GM19324 (cell line): ENCODE results near the gene VPS13C.

Source experiments
- ATAC-seq: cut with Tn5 transposase; IDR thresholded peaks from one replicate; pipeline ENCODE4 v1.9.1; 2021; ENCODE audit warnings: mild to moderate bottlenecking, moderate library complexity; ENCODE audit not compliant: unreplicated experiment, low FRiP score

VPS13C gene

DNA sequence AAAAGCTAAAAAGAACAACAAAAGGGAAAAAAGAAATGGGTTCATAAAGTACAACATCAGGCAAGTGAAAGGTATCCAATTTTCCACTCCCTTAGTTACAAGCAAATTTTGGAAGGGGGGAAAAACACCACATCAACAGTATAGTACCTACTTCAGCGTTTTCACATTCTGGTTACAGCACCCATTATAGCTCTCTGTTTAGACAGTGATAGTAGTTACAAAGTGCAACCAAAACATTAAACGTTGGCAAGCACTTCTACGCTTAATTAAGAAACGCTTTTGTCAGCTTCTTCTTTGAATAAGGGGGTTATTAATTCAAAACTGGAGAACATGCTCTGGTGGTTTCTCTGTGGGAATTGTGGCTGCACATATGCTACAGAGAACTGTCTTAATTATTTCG is 180.2 kb downstream of the VPS13C start:
- no peak for ATAC-seq

DNA sequence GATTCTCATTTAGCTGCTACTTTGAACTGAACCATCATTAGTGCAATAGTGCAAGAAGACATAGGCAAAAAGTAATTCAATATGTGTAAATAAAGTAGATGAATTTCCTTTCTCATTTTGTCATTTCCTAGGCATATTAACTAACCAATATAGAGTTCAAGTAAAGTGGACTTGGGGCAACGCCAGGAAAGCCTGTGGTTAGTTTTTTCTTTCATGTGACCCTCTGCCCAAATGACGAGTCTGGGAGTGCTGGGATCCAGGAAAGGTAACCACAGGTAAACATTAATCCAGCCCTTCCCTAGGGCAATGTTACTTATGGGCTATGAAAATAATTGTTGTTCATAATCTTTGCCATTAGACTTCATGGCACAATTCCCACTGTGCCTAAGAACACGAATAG is 181.0 kb downstream of the VPS13C start:
- ATAC-seq: no peak

DNA sequence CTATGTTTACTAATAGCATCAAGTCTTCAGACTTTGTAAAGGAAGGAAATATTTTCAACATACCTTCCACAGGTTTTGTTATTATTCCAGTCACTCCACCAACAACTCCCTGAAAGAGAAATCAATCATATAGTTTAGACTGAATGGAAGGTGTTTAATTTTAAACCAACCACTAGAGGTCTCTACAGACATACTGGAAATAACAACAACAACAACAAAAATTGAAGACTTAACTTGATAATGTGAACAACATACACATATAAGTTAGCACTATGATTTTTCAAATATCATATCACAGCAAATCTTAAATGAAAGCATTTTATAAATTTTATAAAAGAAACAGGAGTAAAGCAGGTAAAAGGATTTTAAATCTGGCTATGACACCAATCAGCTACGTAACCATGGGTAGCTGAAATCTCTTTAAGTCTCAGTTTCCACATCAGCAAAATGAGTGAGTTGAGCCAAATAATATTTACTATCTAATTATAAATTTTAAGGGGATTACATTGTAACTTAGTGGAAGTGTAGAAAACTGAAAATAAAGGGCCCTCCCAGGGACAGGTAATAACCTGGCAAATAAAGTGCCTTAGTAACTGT is 188.2 kb downstream of the VPS13C start:
- no peak for ATAC-seq

DNA sequence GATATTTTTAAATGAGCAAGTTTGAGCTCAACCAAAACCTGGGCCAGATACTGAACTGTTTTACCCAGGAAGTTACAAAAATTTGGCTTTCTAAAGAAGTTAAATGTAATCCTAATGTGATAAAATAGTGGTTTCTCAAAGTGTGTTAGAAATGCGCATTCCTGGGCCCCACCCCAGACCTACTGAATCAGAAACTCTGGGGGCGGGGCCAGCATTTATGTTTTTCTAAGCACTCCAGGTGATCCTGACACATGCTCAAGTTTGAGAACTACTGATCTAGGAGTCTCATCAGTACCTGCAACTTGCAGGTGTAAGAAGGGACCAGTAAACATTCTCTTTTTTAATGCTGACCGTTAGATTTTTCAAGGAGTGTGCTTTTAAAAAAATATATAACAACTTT is 190.6 kb downstream of the VPS13C start:
- ATAC-seq: no peak

DNA sequence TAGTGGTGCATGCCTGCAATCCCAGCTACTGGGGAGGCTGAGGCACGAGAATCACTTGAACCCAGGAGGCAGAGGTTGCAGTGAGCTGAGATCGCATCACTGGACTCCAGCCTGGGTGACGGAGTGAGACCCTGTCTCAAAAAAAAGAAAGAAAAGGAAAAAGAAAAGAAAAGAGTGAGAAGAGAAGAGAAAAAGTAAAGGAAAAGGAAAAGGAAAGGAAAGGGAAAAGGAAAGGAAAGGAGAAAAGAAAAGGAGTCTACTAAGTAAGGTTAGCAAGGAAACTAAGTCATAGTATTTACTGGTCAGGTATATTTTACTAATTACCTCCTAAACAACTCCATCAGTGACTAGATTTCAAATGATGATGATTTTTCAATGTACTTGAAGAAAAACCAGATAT is 198.3 kb downstream of the VPS13C start:
- no peak for ATAC-seq

DNA sequence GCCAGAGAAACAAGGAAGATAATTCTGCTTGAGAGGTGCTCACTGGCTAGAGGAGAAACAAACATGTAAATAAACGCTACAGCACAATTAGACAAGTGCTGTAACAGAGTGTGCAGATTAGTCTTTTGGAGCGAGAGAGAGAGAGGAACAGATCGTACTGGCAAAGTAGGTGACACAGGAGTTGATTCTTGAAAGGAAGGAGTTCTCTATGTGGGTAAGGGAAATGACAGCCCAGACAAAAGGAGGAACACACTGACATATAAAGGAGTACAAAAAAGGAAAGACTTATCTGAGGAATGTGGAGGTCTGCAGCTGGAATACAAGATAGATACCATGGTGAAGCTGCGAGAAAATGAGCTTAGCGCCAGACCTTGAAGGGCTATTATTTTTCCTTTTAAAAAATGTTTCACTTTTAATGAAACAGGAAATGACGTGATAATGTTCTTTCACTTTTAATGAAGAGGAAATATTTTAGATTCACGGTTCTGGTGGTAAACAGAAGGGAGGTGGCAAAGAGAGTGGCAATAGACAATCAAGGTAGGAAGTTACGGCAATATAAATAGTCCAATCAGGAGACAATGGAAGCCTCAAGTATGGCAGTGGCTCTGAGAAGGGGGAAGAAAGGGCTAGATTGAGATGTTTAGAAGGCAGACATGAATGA is 202.9 kb downstream of the VPS13C start:
- ATAC-seq: no peak

DNA sequence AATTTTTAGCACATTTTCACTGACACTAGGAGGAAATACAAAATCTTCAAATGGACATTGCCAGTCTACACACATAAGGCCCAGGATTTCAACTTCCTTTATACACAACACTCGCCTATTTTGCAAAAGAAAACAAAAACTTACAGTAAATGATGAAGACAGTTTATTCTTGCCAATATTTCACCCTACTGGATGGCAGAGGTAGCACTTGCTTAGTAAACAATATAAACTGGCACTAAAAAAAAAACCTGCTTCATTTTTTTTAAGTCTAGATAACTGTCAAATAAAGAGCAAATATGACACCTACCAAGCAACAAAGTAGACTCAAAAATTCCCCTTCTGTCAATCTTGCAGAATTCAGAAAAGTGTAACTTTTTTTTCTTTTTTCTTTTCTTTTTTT is 204.0 kb downstream of the VPS13C start:
- ATAC-seq: no peak

DNA sequence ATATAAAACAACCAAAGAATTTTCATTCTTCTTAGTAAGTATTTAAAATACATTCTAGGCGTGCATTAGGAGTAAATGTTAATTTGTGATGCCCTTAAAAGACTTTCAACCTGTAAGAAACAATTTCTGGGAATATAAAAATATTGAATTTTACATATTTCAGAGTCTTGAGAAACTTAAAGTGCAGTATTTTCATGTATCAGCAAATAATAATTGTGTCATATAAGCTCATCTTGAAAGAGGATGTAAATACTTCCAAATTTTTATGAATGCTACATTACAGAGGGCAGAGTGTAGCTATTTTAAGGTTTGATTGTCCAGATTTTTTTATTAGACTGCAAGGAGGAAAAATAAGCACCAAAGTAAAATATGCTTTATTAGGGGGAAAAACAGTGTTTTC is 207.1 kb downstream of the VPS13C start:
- no peak for ATAC-seq

DNA sequence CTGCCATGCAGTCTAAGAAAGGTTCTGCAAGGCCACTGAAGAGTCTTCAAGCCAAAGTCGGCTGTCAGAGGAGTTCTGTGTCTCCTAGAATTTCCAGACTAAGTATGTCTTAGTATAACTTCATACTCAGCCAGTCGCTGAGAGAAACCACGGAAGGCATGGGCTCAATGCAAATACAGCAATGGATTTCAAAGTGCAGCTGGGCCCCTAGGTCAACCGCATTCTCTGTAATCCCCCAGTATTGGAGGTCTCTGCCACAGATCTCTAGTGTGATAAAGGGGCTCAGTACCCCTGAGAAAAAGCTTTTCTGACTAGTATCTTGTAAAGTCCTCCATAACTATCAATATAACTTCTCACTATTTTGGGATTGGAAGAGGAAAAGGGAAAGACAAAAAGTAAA is 208.3 kb downstream of the VPS13C start:
- no peak for ATAC-seq

DNA sequence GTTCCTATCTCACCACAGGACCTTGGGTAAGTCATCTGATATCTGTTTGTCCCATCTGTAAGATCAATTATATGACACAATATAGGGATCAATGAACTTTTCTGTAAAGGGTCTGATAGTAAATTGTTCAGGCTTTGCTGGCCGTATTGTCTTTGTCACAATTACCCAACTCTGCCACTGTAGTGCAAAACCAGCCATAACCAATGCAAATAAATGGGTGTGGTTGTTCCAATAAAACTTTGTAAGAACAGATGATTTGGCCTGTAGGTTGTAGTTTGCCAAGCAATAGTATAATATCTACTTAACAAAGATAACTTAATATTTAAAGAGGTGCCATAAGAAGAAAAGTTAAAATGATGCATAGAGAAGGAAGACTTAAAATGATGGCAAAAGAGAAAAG is 210.8 kb downstream of the VPS13C start:
- no peak for ATAC-seq

DNA sequence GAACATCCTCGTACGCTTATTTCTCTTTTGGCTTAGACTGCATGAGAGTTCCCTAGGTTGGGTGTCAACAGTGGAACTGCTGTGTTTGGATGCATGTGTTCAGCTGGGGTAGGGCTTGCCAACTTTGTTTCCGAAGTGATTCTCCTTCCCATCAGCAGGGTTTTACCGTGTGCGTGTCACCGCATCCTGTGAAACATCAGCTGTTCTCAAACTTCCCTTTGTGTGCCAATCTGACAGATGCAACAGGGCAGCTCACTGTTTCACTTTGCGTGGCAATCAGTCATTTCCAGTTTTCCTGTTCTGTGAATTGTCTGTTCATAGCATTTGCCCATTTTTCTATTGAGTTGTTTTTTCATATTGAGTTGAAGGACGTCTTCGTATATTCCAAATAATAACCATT is 218.8 kb downstream of the VPS13C start:
- ATAC-seq: no peak

DNA sequence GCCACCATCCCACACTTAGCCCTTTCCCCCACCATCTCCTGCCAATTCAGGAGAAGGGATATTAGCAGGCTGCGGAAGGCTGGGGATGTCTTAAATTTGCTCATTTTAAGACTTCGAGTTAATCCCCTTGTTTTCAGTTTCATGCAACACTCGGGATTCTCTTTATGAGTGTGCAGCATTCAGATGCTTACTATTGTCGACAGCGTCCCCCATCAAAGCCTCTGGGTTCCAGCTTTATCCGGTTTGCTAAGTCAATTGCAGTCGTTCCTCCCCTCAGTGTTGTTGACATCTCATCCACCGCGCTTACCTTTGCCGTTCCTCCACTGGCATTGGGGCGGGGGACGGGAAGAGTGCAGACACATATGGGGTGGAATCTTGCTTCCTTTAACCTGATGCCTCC is 220.2 kb downstream of the VPS13C start:
- no peak for ATAC-seq

DNA sequence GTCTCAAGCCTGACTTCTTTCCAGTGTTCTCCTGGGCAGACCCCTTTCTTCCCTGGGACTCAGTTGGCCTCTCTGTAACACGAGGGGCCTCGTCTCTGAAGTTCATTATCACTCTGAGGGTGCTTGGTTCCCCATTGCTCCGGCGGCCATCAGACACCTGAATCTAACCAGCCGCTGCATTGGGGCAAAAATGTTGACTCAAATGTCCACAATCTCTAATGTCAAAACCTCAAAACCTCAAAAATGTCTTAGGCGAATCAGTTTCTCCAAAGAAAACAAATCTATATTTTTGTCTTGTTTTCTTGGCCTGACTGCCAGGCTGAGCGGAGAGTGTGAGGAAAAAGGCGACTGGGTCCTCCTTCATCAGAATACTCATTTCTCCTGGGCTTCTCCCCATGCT is 220.7 kb downstream of the VPS13C start:
- no peak for ATAC-seq

DNA sequence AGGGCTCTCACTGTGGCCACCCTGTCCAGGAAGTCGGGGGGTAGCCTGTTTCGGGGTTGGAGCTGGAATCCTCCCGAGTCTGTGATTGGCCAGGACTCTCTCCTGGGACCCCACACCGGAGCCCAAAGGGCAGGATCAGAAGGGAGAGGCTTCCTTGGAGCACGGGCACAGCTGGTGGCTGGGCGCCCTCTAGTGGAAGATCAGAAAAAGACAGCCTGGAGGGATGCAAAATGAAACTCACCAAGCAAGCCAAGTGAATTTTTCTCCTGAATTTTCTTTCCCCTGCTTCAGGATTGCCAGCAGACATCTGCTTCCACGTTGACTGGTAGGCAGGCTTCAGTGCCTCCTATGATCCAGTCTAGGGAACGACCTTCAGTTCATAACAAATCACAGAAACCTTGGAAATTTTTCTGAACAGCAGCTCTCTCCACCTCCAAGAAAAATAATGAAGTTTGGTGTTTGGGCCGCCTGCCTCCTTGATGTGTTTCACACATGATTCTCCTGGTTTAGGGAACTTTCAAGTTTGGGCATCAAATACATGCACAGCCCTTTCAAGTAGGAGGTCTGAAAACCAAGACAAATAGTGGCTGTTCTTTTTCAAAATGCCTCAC is 224.6 kb downstream of the VPS13C start:
- ATAC-seq: no peak

DNA sequence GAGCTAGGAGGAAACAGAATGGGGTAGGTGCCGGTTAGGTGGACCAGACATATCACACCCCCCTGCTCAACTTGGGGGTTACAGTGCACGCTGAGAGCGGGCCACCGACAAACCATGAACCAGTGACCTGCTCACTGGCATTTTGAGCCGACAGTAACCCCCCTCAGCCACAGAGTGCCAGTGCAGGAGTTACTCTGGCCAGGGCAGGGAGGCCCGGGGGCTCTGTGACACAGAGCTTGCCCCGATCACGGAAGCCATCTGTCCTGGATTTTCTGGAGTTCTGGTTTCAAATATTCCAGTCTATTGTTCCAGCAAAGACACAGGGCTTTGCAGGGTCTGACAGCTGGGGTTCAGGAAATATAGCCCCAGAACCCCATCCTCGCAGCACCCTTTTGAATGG is 225.2 kb downstream of the VPS13C start:
- no peak for ATAC-seq

DNA sequence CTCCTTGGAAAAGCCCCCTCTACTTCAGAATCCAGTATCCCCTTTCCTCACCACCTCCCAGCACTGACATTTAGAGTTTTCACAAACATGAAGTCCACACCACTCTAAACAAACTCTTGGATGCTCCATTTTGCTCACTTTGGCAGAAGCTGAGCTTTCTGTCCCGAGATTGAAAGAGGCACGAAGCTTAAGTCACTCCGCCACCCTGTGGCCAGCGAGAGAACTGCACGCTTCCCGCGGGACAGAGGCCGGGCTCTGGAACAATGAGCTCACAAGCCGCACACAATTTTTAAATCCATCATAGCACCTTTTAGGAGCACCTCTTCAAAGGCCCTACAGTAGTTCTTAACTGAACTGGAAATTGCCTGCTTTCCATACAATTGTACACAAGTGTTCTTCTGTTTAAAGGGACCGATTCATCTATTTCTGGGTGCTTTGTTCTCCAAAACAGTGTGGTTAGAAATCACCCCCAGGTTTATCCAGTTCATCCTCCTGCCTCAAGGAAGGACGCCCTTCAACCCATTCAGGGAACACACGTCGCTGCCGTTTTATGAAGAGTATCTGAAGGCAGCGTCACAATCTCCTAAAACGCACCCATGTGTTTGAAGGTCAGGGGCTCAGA is 226.1 kb downstream of the VPS13C start:
- ATAC-seq: no peak

DNA sequence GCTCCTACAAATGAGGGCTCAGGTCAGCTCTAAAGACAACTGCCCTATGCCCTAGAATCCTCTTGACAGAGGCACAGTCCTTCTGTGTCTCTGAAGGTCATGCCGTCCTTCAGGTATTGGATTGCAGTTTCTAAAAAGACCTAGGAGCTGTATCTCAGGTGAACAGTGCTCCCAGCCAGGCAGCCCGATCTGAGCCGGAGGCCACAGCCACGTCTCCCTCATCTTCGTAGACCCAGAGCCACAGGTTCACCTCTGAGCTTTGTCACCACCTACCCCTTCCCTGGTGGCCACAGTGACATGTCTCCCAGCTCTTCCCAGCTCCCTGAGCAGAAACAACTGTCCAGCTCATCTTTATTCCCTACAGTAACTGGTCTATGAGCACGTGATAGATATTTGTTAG is 228.0 kb downstream of the VPS13C start:
- no peak for ATAC-seq

DNA sequence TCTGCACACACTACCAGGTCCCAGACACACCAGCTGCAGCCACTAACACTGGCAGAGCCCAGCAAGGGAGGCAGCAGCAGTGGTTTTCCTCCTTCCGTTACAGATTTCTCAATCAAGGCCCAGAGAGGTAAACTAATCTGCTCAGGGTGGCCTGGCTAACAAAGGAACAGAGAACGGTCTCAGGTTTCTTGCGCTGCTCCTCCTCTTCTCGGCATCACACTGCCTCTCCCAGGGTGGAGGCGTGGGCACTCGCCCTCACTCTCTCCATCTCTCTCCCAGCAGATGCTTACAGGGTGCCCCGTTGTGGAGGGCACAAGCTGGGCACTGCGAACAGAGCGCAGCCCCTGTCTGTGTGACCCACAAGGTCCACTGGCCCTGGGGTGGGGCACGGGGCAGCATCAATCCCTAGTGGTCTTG is 228.7 kb downstream of the VPS13C start:
- ATAC-seq: no peak

DNA sequence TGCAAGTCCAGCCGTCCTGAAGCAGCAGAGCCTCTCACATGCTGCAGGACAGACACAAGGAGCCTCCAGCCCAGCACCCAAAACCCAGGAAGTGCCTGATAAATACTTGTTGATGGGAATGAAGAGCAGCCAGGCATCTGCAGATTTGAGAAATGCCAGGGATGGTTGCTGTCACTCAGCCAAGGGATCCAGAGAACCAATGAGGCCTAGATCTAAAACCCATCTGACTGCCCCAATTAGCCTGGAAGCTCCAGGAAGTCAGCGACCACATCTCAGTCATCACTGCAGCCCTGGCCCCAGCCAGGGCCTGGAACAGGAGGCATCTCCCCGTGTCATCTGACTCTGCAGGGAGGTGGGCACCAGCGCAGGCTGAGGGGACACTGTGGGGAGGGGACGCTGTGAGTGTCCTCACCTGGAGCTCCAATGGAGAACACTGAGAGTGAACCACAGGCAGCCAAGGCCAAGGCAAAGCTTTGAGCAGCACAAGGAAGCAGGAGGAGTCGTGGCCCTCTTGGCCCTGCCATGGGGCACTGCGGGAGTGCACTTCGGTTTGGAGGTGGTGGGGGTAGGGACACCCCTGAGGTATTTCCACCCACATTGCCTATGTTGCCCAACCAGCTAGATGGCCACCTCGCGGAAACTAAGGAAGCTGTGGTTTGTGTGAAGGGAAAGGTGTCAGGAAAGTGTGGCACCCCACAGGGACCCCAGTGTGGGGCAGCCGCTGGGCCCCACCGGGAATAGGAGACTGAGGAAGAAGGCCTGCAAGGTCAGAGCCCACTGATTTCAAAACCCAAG is 229.5 kb downstream of the VPS13C start:
- ATAC-seq: no peak

DNA sequence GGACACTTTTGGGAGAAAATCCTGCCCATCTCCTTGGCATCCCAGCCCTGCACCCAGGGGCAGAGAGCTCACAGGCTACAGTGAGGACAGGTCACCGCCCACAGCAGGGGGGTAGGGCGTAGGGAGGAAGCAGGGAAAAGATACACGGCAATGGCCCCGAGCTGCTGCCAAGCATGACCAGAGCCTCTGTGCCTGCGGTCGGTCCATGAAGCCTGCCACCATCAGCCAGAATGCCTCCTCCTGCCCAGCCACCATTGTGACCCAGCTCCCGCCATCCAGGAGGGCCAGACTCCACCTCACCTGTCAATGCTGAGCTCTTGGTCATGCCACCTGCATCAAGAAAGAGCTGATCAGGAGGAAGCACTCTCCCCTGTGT is 230.7 kb downstream of the VPS13C start:
- ATAC-seq: no peak

DNA sequence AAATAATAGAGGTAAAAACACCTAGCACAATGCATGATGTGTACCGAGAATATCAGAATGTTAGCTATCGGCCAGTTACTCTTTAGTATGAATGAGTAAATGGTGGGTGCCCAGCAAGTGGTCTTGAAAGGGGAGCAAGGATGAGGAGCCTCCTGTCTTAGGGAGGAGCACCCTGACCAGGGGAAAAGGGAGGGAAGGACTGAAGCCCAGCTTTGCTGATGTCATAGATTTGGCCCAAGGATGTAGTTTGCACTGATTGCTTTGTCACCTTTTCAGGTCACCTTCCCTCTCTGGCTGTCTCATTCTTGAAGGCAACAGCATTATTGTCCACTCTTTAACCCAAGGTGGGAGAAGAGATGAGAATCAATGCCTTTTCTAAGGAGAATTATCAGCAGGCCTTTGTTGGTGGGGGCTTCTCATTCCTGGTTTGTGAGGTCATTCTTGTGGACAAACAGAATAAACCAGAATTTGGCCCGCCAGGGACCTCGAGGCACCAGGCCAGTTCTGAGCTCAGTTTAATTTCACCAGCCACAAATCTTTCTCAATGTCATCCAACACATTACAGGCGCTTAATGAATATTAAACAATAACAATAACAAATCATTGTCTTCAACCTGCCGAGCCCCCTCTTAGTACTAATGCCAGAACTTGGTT is 231.3 kb downstream of the VPS13C start:
- no peak for ATAC-seq
